Neural cell (in vitro differentiated cells): ENCODE measurements around the gene GPR35. TPM values are rescaled to one million over a fixed set of nuclear protein-coding genes. Genes with fewer than 3 reads are reported as not detected.

Experiments used
- H2AFZ ChIP-seq: fragments of 200-600, 300-800 bp; sonication (generic), shearing (Covaris generic); 2 replicates; pipeline ENCODE4 v1.6.0; 2014; ENCODE audit warnings: low read depth, mild to moderate bottlenecking, antibody characterized with exemption, low read length, moderate library complexity
- H3F3A ChIP-seq: fragments of 200-600 bp; shearing (Covaris generic); 2 replicates; pipeline ENCODE4 v1.6.1; 2016; ENCODE audit warnings: mild to moderate bottlenecking, moderate library complexity, mixed read lengths, antibody characterized with exemption, low read length; ENCODE audit not compliant: insufficient read depth, poor library complexity, severe bottlenecking
- H3K27ac ChIP-seq: fragments of 200-600, 300-800 bp; sonication (generic), shearing (Covaris generic); 2 replicates; pipeline ENCODE4 v1.5.1; 2014; ENCODE audit warnings: mild to moderate bottlenecking, low read length, moderate library complexity
- H3K27me3 ChIP-seq: fragments of 300-800, 200-600 bp; sonication (generic), shearing (Covaris generic); 2 replicates; pipeline ENCODE4 v1.6.0; 2014; ENCODE audit warnings: mild to moderate bottlenecking, low read depth, low read length, moderate library complexity; ENCODE audit not compliant: insufficient read depth
- H3K36me3 ChIP-seq: fragments of 300-800, 200-600 bp; sonication (generic), shearing (Covaris generic); 2 replicates; pipeline ENCODE4 v1.5.1; 2014; ENCODE audit warnings: mild to moderate bottlenecking, antibody characterized with exemption, low read length, moderate library complexity; ENCODE audit not compliant: insufficient read depth
- H3K4me2 ChIP-seq: fragments of 300-800, 200-600 bp; sonication (generic), shearing (Covaris generic); 2 replicates; pipeline ENCODE4 v1.6.0; 2014; ENCODE audit warnings: mild to moderate bottlenecking, low read length
- H3K4me3 ChIP-seq: fragments of 300-800, 200-600 bp; sonication (generic), shearing (Covaris generic); 2 replicates; pipeline ENCODE4 v1.5.1; 2014; ENCODE audit warnings: mild to moderate bottlenecking, low read length, moderate library complexity
- H3K79me2 ChIP-seq: fragments of 200-600 bp; shearing (Covaris generic); replicated peaks from 2 replicates; pipeline ENCODE4 v1.6.0; 2014; ENCODE audit warnings: mild to moderate bottlenecking, low read length, moderate library complexity; ENCODE audit not compliant: insufficient read depth
- H3K9ac ChIP-seq: fragments of 300-800, 200-600 bp; sonication (generic), shearing (Covaris generic); 2 replicates; pipeline ENCODE4 v1.6.1; 2016; ENCODE audit warnings: mild to moderate bottlenecking, low read length, mixed read lengths
- H3K9me2 ChIP-seq: fragments of 200-600 bp; shearing (Covaris generic); 2 replicates; pipeline ENCODE4 v1.6.1; 2016; ENCODE audit warnings: mild to moderate bottlenecking, low read length, mixed read lengths; ENCODE audit not compliant: insufficient read depth
- H3K9me3 ChIP-seq: fragments of 200-600, 300-800 bp; sonication (generic), shearing (Covaris generic); 2 replicates; pipeline ENCODE4 v1.6.1; 2016; ENCODE audit warnings: mild to moderate bottlenecking, mixed run types, low read length, moderate library complexity, mixed read lengths
- H4K20me1 ChIP-seq: fragments of 200-600 bp; shearing (Covaris generic); 2 replicates; pipeline ENCODE4 v1.6.1; 2016; ENCODE audit warnings: mild to moderate bottlenecking, mixed run types; ENCODE audit not compliant: insufficient read depth
- CTCF ChIP-seq: fragments of 450-650 bp; IDR thresholded peaks from 2 replicates; pipeline ENCODE4 v1.5.1; 2014; ENCODE audit warnings: antibody characterized with exemption, mild to moderate bottlenecking, moderate library complexity; ENCODE audit not compliant: poor library complexity, severe bottlenecking
- EP300 ChIP-seq: fragments of 450-650 bp; conservative IDR thresholded peaks from 2 replicates; pipeline ENCODE4 v1.6.1; 2014; ENCODE audit warnings: antibody characterized with exemption, mild to moderate bottlenecking, moderate library complexity; ENCODE audit not compliant: poor library complexity, severe bottlenecking
- EZH2 ChIP-seq: fragments of 200-600, 300-800 bp; shearing (Covaris generic), sonication (generic); IDR thresholded peaks from 2 replicates; pipeline ENCODE4 v1.6.1; 2014; ENCODE audit warnings: antibody characterized with exemption, low read length, borderline replicate concordance, mild to moderate bottlenecking; ENCODE audit not compliant: insufficient read depth, poor library complexity, severe bottlenecking
- MXI1 ChIP-seq: fragments of 450-650 bp; conservative IDR thresholded peaks from 2 replicates; pipeline ENCODE4 v1.6.1; 2014; ENCODE audit warnings: antibody characterized with exemption, mild to moderate bottlenecking; ENCODE audit not compliant: poor library complexity, severe bottlenecking
- POLR2AphosphoS5 ChIP-seq: IDR thresholded peaks from 2 replicates; pipeline ENCODE4 v1.6.1; 2012
- RAD21 ChIP-seq: fragments of 450-650 bp; conservative IDR thresholded peaks from 2 replicates; pipeline ENCODE4 v1.6.1; 2014; ENCODE audit warnings: antibody characterized with exemption, mild to moderate bottlenecking, moderate library complexity
- REST ChIP-seq: IDR thresholded peaks from 2 replicates; pipeline ENCODE4 v1.6.1; 2012; ENCODE audit warnings: borderline replicate concordance
- SMC3 ChIP-seq: fragments of 450-650 bp; conservative IDR thresholded peaks from 2 replicates; pipeline ENCODE4 v1.6.1; 2014; ENCODE audit warnings: antibody characterized with exemption, mild to moderate bottlenecking, moderate library complexity; ENCODE audit not compliant: poor library complexity
- TAF1 ChIP-seq: IDR thresholded peaks from 2 replicates; pipeline ENCODE4 v1.6.1; 2012; ENCODE audit warnings: low read depth
- polyA plus RNA-seq: library from polyadenylated mRNA; depleted of rRNA; stranded (reverse); fragments of >200 nt; gene quantifications from 2 replicates; pipeline ENCODE4 v1.2.3, GENCODE V29; 2014

The GPR35 gene
- polyA plus RNA-seq, 1 donor from 2014 or later: 2.8 TPM

GRCh38 chr2:240643811-240644150 lies 18.5 kb downstream of the GPR35 start:
- peaks cover 2% of the 10 kb centered on the region for H3K27me3 ChIP-seq
- no peaks in the 10 kb centered on the region for H3K36me3 ChIP-seq
- H3K4me3 ChIP-seq: no peak overlapping the region
- no peak overlapping the region for H2AFZ ChIP-seq
- H3K27ac ChIP-seq: no peak overlapping the region
- no peaks in the 10 kb centered on the region for H3F3A ChIP-seq
- TF ChIP-seq RAD21 (no peak), MXI1 (no peak), REST (no peak), CTCF (no peak), EZH2 (no peak), TAF1 (no peak), SMC3 (no peak), EP300 (no peak), POLR2AphosphoS5 (no peak)
- H3K9me2 ChIP-seq: no peaks in the 10 kb centered on the region
- H3K79me2 ChIP-seq: no peaks in the 10 kb centered on the region
- H3K9ac ChIP-seq: no peak overlapping the region
- H4K20me1 ChIP-seq: no peaks in the 10 kb centered on the region
- H3K4me2 ChIP-seq: no peak overlapping the region
- H3K9me3 ChIP-seq: no peaks in the 10 kb centered on the region

GRCh38 chr2:240644171-240644651 lies 18.9 kb downstream of the GPR35 start:
- Histone ChIP-seq H3F3A (no peaks in the 10 kb centered on the region), H3K27ac (no peak overlapping the region), H3K27me3 (no peaks in the 10 kb centered on the region), H3K9me2 (no peaks in the 10 kb centered on the region), H3K36me3 (no peaks in the 10 kb centered on the region), H3K9ac (no peak overlapping the region), H3K4me3 (no peak overlapping the region), H3K4me2 (no peak overlapping the region), H2AFZ (no peak overlapping the region), H4K20me1 (no peaks in the 10 kb centered on the region), H3K9me3 (no peaks in the 10 kb centered on the region), H3K79me2 (no peaks in the 10 kb centered on the region)
- TF ChIP-seq SMC3 (no peak), REST (no peak), EP300 (no peak), MXI1 (no peak), RAD21 (no peak), TAF1 (no peak), POLR2AphosphoS5 (no peak), EZH2 (no peak), CTCF (no peak)
